Caco-2 (cell line): ENCODE measurements around the gene DSCAML1. TPM values are rescaled to one million over a fixed set of nuclear protein-coding genes. Genes with fewer than 3 reads are reported as not detected.

Source experiments
- BruUV-seq: library from RNA; stranded (reverse); fragments of 400-500 nt; replicated peaks from 2 replicates; lab custom pipeline; 2021; lab: Mats Ljungman, UMichigan
- CTCF ChIA-PET: fragments of 300-600 bp; sonication (Branson Sonifier 250); formaldehyde crosslinking; loops from one replicate; lab custom pipeline; 2022; ENCODE audit warnings: antibody characterized with exemption; lab: Charles Lee
- POLR2A ChIA-PET: fragments of 300-600 bp; sonication (Branson Sonifier 250); formaldehyde crosslinking; loops from one replicate; lab custom pipeline; 2022; ENCODE audit warnings: antibody characterized with exemption; lab: Charles Lee
- DNase-seq, 2 experiments: peaks; one replicate each; pipeline versions ENCODE4 v3.0.0 to v3.0.0-alpha.2; 2020 to 2022
- H3K27me3 ChIP-seq: replicated peaks from 2 replicates; pipeline ENCODE4 v1.6.0; 2011; ENCODE audit warnings: low read length; ENCODE audit not compliant: control insufficient read depth, insufficient read depth
- H3K36me3 ChIP-seq: 2 replicates; pipeline ENCODE4 v1.5.1; 2011; ENCODE audit warnings: low read length; ENCODE audit not compliant: control insufficient read depth, insufficient read depth
- H3K4me1 ChIP-seq: fragments of 250-450 bp; sonication (Bioruptor Pico); 2 replicates; pipeline ENCODE4 v1.5.1; 2020; ENCODE audit warnings: mild to moderate bottlenecking
- H3K4me3 ChIP-seq: 2 replicates; pipeline ENCODE4 v1.5.1; 2011; ENCODE audit warnings: low read depth, mild to moderate bottlenecking, control low read depth, low read length
- H3K9me3 ChIP-seq: fragments of 250-450 bp; sonication (Bioruptor Pico); 2 replicates; pipeline ENCODE4 v1.5.1; 2020; ENCODE audit warnings: mild to moderate bottlenecking, moderate library complexity
- H3K27ac Mint-ChIP-seq: one replicate; pipeline ENCODE4 v1.8.0; 2022; ENCODE audit warnings: mixed read lengths; ENCODE audit not compliant: unreplicated experiment
- H3K27me3 Mint-ChIP-seq: one replicate; pipeline ENCODE4 v1.8.0; 2022; ENCODE audit warnings: mixed read lengths; ENCODE audit not compliant: insufficient read depth, unreplicated experiment
- H3K36me3 Mint-ChIP-seq: one replicate; pipeline ENCODE4 v1.8.0; 2022; ENCODE audit warnings: mild to moderate bottlenecking, mixed read lengths; ENCODE audit not compliant: insufficient read depth, unreplicated experiment
- H3K4me1 Mint-ChIP-seq: one replicate; pipeline ENCODE4 v1.8.0; 2022; ENCODE audit warnings: low read depth, mixed read lengths; ENCODE audit not compliant: unreplicated experiment
- H3K4me3 Mint-ChIP-seq: one replicate; pipeline ENCODE4 v1.8.0; 2022; ENCODE audit warnings: mild to moderate bottlenecking, moderate library complexity, mixed read lengths; ENCODE audit not compliant: unreplicated experiment
- H3K9me3 Mint-ChIP-seq: one replicate; pipeline ENCODE4 v1.8.0; 2022; ENCODE audit warnings: mixed read lengths; ENCODE audit not compliant: unreplicated experiment
- CTCF ChIP-seq, 2 experiments: fragments of 200-600 bp in 1 of 2; IDR thresholded peaks; 1 replicate in 1 of 2; 2 replicates in 1 of 2; pipeline versions ENCODE4 v1.5.1 to v1.8.0; 2011 to 2022; ENCODE audit warnings: antibody characterized with exemption in 1 of 2, control low read depth in 1 of 2, inconsistent platforms in 1 of 2, low read depth in 1 of 2, low read length in 1 of 2, mild to moderate bottlenecking in 1 of 2, moderate library complexity in 1 of 2; ENCODE audit not compliant: insufficient read depth in 1 of 2, severe bottlenecking in 1 of 2, unreplicated experiment in 1 of 2
- intact Hi-C: fragments of 100-400 bp; cut with micrococcal nuclease; formaldehyde crosslinking; loops from one replicate; pipeline ENCODE4 v1.10.0; 2022; ENCODE audit not compliant: unreplicated experiment
- total RNA-seq: library from RNA; stranded (reverse); gene quantifications from 2 replicates; pipeline ENCODE4 v1.2.3, GENCODE V29; 2022

Gene DSCAML1
- total RNA-seq, 1 experiment from 2014 or later: not detected

GRCh38 chr11:117595440-117595839 is 201.6 kb downstream of the DSCAML1 start:
- H3K36me3 Mint-ChIP-seq: no peaks in the 10 kb centered on the region
- H3K4me3 Mint-ChIP-seq: no peak overlapping the region
- CTCF ChIA-PET: no interaction called here
- Histone ChIP-seq H3K4me3 (no peak overlapping the region), H3K27me3 (peaks cover 2% of the 10 kb centered on the region), H3K9me3 (no peaks in the 10 kb centered on the region), H3K4me1 (no peaks in the 10 kb centered on the region), H3K36me3 (no peaks in the 10 kb centered on the region)
- TF ChIP-seq CTCF (IDR thresholded peaks at IDR 0.05; ENCODE audit: insufficient read depth in 1 of 2, low read depth in 1 of 2, low read length in 1 of 2, severe bottlenecking in 1 of 2, unreplicated experiment in 1 of 2): no peak
- no peaks in the 10 kb centered on the region for H3K4me1 Mint-ChIP-seq
- DNase-seq: no peak
- H3K9me3 Mint-ChIP-seq: no peaks in the 10 kb centered on the region
- POLR2A ChIA-PET: no interaction called here
- H3K27ac Mint-ChIP-seq: no peak overlapping the region
- no TSS peak for BruUV-seq
- H3K27me3 Mint-ChIP-seq: peaks cover 16% of the 10 kb centered on the region
- intact Hi-C loops: no loop called here

GRCh38 chr11:117594721-117595120 is 202.3 kb downstream of the DSCAML1 start:
- Mint-ChIP-seq H3K9me3 (no peaks in the 10 kb centered on the region), H3K27ac (no peak overlapping the region), H3K36me3 (no peaks in the 10 kb centered on the region), H3K27me3 (peaks cover 19% of the 10 kb centered on the region), H3K4me3 (no peak overlapping the region), H3K4me1 (no peaks in the 10 kb centered on the region)
- Histone ChIP-seq H3K36me3 (no peaks in the 10 kb centered on the region), H3K9me3 (no peaks in the 10 kb centered on the region), H3K4me3 (no peak overlapping the region), H3K27me3 (peaks cover 2% of the 10 kb centered on the region), H3K4me1 (no peaks in the 10 kb centered on the region)
- POLR2A ChIA-PET: no interaction called here
- BruUV-seq: no TSS peak
- DNase-seq: no peak
- CTCF ChIA-PET: no interaction called here
- intact Hi-C loops: no loop called here
- TF ChIP-seq CTCF (IDR thresholded peaks at IDR 0.05; ENCODE audit: insufficient read depth in 1 of 2, low read depth in 1 of 2, low read length in 1 of 2, severe bottlenecking in 1 of 2, unreplicated experiment in 1 of 2): no peak

- Histone ChIP-seq H3K36me3 (no peaks in the 10 kb centered on the region), H3K27me3 (peaks cover 2% of the 10 kb centered on the region), H3K4me1 (no peaks in the 10 kb centered on the region), H3K4me3 (no peak overlapping the region), H3K9me3 (no peaks in the 10 kb centered on the region)
- Mint-ChIP-seq H3K4me1 (no peaks in the 10 kb centered on the region), H3K27ac (no peak overlapping the region), H3K4me3 (no peak overlapping the region), H3K27me3 (peaks cover 19% of the 10 kb centered on the region), H3K9me3 (no peaks in the 10 kb centered on the region), H3K36me3 (no peaks in the 10 kb centered on the region)
- POLR2A ChIA-PET: no interaction called here
- BruUV-seq: no TSS peak
- DNase-seq: no peak
- no peak for TF ChIP-seq CTCF (IDR thresholded peaks at IDR 0.05; ENCODE audit: insufficient read depth in 1 of 2, low read depth in 1 of 2, low read length in 1 of 2, severe bottlenecking in 1 of 2, unreplicated experiment in 1 of 2)
- intact Hi-C loops: no loop called here
- CTCF ChIA-PET: interaction anchor here (0.7 kb wide), 1 partner anchor 31 kb away, joined by 5 read pairs; no protein-coding TSS in a partner anchor
These were observed 204.0 kb downstream of the DSCAML1 start for GRCh38 chr11:117593065-117593464.
